ELF-1 (cell line): ENCODE measurements around the gene EML3.
"Not testable (repeated sequence)": the region's sequence is repeated elsewhere in the genome, so short reads cannot be mapped to it uniquely, and the experiment has no call there.

ENCODE experiments used
- DNase-seq: peaks from one replicate; pipeline ENCODE4 v3.0.0-alpha.2; 2016; ENCODE audit warnings: low read depth, low spot score

The EML3 gene

DNA sequence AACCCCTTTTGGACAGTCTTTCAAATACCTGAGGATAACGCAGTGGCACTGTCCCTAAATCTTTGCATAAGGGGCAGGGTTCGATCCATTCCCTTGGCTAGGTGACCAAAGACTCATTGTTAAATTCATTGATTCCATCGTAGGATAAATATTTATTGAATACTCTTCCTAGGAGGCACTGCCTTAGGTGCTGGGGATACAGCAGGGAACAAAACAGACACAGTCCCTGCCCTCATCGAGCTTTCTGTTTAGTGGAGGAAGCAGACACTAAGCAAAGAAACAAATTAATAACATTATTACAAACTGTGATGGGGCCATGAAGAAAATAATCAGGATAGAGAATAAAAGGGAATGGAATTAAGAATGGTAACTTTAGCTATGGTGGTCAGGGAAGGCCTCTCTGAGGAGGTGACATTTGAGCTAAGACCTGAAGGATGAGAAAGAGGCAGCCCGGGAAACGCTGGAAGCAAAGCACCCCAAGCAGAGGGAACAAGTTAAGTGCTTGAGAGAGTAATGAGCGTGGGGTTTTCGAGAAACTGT, 8.5 kb upstream of the EML3 start:
- DNase-seq, result no peak

DNA sequence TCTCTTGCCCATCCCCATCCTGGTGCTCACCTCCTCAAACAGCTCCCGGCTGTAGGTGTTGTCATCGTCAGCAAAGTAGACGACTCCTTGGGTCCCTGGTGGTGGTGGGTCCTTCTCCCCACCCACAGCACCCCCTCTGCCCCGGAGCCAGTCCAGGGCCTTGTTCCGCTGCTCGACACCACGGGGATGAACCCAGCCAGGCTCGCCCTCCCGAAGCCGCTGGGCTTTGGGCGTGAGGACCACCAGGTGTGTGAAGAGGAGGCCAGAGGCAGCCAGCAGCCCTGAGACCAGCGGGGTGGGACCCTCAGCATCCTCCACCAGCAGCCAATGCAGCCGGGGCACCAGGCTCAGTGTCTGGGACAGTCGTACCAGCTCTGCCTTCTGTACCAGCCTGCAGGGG, 4.4 kb upstream of the EML3 start:
- DNase-seq, result not testable (repeated sequence)

DNA sequence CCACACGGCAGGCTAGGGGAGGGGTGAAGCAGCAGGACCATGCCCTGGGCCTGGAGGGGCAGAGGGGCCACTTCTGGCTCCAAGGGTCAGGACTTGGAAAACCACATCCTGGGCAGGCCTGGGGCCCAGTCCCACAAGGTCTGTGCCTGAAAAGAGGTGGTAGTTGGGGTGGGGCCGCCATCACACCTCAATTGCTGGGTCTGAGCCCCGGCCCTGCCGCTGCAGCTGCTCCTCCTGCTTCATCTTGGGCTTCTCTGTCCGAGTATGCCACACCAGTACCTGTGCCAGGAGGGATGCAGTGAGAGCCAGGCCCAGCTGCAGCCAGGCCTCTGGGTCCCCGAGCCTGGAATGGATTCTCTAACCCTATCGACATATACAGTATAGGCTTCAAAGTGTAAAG, 2.9 kb upstream of the EML3 start:
- no peak for DNase-seq

DNA sequence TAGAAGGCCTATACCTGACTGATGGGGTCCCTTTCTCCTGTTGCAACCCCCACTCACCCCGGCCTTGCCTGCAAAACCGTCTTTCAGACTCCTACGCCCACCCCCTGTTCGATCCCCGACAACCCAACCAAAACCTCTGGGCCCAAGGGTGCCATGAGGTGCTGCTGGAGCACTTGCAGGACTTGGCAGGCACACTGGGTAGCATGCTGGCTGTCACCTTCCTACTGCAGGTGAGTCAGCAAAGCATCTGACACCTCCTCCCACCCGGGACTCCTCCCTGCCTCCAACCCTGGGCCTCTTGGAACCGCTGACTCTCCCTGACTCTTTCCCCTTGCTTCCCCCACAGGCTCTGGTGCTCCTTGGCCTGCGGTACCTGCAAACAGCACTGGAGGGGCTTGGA, 1.7 kb upstream of the EML3 start:
- no peak for DNase-seq

DNA sequence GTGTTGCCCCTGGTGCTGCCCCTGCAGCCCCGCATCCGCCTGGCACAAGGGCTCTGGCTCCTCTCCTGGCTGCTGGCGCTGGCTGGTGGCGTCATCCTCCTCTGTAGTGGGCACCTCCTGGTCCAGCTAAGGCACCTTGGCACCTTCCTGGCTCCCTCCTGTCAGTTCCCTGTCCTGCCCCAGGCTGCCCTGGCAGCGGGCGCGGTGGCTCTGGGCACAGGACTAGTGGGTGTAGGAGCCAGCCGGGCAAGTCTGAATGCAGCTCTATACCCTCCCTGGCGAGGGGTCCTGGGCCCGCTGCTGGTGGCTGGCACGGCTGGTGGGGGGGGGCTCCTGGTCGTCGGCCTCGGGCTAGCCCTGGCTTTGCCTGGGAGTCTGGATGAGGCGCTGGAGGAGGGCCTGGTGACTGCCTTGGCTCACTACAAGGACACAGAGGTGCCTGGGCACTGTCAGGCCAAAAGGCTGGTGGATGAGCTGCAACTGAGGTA, 760 bp upstream of the EML3 start:
- DNase-seq, result no peak

DNA sequence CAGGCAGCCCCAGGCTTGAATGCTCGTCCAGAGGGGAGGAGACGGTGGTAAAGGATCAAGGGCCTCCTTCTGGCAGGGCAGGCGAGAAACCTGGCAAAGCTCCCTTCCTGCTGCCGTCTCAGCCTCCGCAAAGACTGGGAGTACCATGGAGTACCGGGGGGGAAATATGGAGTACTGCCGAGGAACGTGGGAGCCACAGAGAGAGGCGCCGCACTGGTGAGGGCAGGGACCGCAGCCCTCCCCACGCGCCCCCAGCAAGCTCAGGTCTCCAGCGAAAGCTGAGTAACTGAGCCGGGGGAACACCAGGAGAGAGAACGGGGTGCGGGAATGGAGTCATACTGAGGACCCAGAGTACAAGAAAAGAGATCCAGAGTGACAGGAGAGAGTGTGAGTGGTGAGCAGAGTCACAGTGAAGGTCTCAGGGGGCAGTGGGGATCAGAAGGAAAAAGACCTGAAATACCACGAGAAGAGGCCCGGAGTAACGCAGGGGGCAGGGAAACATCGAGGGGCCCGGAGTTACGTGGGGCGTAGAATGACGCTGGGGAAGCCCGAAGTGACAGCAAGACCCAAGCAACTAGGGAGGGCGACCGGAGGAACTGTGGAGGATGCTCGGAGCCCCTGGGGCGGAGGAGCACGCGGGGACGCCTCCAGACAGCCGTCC, 740 bp downstream of the EML3 start:
- DNase-seq, result no peak

DNA sequence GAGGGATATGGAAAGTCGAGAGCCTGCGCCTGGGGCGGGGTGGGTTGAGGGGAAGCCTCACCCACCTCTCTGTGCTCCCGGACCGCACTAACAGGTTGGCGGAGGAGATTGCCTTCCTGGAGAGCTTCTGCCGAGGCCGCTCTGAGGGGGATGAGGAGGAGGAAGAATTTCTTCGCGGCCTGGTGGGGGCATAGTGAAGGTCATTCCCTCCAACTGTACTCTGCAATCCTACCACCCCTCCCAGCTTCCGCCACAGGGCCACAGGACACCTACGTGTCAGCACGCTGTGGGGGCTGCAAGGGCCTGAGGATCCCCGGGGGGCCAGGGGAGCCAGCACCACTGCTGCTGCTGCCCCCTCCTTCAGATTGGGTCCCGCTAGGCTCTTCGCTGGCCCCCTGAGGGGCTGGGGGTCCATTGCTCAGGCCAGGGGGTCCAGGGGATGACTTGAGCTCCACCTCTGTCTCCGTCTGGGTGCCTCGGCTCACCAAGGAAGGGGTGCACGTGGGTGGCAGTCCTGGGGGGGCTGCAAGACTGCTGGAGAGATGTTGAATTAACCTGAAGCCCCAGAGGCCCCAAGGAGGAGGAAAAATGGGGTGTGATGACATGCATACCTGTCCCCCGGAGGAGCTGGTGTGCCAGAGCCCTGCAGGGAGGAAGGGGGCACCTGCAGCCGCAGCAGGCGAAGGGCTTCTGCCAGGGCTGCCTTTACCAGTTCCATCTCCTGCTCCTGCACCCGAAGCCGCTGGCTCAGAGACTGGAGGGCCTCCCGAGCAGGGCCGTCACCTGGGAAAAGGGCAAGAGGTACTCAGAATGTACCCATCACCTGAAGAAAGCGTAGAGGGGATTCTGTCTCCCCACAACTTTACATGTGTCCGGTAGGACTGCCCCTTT, 1.5 kb downstream of the EML3 start:
- no peak for DNase-seq

DNA sequence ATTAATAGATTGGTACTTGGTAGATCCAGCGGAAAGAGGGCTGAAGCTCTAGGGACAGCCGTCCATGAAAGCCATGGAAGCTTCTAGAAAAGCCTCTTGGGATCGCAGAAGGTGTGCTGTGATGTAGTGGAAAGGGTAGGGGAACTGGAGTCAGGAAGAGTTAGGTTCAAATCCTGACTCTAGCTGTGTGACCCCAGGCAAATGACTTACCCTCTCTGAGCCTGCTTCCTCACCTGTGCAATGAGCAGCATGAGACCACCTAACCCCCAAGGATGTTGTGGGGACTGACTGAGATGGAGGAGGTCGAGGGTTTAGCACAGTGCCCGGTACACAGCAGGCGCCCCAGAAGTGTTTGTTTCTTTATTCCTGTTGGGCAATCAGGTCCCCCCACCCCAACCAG, 2.2 kb downstream of the EML3 start:
- DNase-seq, result no peak

DNA sequence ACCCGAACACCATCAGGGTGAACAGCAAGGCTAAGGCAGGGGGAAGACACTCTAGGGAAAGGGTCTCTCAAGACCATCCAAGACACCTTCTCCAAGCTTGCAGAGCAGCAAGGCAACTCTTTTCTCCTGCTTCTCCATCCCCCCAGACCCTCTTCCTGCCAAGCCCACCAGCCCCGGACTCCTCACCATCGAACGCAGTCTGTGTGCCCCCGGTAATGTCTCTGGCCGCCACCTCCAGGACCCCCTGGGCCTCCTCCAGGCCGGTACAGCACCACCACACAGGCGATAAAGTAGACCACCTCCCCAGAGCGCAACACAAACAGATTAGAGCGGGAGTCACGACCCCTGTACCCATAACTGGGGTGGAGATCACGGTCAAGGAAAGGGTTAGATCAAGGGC, 3.8 kb downstream of the EML3 start:
- no peak for DNase-seq

DNA sequence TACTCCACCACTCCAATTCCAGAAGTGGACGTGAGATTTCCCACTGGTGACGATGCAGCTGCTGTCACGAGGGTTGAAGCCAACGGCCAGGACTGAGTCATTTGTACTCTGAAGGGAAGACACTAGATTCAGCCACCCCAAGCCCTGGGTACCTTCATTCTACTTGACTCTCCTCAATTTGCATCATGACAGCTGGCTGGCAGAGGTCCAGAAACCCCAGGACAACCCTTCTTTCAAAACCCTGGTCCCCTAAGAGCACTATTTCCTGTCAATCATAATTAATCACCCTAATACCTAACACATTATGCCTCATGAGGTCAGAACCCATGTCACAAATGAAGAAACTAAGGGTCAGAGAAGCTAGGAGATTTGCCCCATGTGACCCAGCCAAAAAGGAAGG, 4.9 kb downstream of the EML3 start:
- no peak for DNase-seq

DNA sequence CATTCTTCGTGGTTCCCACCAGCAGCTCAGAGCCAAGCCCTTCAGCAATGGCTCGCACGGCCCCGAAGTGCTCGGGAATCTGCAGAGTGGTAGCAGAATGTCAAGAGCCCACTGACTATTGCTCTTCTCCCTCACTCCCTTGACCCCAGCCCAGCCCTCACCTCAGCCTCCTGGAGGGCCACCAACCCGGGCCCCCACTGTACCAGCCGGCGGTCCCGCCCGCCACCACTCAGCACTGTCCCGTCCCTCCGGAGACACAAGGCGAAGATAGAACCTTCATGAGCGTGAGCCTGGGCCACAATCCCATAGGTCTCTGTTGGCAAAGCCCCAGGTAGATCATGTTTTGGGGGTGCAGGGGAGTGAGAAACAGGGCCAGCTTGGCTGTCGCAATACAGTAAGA, 6.7 kb downstream of the EML3 start:
- no peak for DNase-seq

DNA sequence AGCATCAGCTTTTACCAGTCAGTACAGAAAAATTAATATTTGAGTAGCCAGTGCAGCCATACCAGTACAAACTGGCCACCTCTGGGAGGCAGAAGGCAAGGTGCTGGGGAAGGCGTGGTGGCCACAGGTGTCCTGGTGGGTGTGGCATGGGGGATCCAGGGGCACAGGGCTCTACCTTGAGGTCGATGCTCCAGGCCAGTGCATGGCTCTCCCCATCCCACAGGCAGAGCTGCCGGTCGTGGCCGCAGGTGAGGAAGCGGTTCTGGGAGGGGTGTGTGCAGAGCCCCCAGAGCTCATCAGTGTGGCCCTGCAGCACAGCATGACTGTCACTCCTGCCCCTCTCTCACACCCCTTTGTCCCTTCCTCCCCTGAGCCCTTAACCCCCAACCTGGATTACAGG, 7.1 kb downstream of the EML3 start:
- no peak for DNase-seq

DNA sequence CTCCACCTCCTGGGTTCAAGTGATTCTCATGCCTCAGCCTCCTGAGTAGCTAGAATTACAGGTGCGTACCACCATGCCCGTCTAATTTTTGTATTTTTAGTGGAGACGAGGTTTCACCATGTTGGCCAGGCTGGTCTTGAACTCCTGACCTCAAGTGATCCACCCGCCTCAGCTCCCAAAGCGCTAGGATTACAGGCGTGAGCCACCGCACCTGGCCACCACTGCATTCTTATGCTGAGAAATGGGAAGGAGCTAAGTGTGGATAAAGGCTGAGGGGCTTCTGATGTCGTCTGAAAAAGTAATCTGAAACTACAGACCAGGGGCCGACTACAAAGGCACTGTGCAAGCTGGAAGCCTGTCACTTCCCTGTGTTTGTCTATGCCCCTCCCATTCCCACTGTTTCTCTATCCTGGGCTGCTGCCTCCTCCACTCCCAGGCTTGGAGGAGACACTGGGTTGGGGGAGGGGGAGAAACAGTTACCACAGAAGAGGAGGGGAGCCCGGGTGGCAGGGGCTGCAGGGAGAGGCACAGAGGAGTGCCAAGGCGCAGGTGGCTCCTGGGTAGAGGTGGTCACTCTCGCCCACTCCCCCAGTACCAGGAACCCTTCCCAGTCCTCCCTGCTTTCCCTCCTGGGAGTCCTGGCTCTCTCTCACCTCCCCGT, 8.0 kb downstream of the EML3 start:
- DNase-seq, result peak; percentile 73

DNA sequence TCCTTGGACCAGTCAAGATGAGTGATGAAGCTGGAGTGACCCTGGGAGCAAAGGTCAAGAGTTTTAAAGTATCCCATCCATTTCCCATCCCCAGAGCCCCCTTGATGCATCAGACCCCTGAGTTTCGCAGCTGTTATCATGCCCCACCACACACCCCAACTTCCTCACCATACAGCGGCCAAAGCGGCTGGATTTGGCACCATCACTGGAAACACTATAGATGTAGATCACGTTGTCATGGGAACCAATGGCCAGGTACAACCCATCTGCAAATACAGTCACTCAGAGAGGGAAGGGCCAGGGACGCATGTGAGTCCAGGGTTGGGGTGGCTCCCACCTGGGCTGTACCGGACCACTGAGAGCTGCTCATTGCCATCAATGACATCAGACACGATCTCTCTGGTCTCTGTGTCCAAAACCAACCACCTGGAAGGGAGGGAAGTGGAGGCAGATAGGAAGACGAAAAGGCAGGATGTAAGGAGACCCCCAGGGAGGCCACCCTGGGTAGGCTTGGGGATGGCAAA, 8.7 kb downstream of the EML3 start:
- no peak for DNase-seq

DNA sequence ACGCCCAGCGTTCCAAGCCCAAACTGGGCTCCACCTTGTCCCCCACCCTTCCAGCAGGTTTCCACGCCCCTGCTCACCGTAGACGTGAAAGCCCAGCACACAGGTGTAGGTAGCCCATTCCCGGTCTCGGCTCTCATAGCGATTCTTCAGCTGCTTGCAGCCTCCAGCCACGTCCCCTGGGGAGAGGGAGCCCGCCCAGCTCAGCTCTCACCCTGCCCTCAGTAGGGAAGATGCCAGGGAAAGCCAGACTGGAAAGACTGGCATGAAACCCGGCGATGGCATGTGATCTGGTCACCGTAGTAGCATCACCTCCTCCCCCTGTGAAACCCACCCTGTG, 9.5 kb downstream of the EML3 start:
- DNase-seq, result no peak

DNA sequence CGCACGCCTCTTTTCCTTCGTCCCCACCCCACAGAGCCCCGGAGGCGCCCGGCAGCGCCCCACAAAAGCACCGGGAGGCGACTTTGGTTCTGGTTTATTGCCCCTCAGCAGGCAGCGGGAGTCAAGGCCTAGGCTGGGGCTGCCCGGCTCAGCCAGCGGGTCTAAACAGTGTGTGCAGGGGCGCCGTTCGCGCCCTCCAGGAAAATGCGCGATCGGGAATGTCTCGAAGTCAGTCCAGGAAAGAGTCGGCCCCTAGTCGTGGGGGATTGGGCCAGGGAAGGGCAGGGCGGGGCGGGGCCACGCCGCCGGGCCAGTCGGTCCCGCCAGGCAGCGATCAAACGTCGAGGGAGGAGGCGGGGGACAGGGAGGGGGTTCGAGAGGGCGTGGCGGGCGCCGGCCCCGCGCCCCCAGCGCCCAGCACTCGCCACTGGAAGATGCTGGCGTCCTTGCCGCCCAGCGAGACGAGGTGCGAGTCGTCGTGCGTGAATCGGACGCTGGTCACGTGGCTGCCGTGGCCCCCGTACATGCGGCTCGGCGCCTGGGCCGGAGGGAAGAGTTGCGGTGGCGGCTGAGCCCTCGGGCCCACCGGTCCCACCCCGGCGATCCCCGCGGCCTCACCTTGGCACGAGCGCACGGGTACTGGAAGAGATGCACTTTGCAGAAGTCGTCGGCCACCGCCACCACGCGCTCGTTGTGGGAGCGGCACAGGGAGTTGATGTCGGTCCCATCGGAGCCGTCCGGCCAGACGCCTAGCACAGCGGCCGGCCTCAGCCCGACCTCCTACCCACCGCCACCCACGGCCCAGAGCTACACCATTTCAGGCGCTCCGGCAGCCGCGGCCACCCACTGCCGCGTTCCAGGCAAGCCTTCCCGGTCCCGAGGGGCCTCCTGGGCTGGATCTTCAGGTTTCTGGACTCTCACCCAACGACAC, 10.2 kb downstream of the EML3 start:
- peak; percentile 69 for DNase-seq

DNA sequence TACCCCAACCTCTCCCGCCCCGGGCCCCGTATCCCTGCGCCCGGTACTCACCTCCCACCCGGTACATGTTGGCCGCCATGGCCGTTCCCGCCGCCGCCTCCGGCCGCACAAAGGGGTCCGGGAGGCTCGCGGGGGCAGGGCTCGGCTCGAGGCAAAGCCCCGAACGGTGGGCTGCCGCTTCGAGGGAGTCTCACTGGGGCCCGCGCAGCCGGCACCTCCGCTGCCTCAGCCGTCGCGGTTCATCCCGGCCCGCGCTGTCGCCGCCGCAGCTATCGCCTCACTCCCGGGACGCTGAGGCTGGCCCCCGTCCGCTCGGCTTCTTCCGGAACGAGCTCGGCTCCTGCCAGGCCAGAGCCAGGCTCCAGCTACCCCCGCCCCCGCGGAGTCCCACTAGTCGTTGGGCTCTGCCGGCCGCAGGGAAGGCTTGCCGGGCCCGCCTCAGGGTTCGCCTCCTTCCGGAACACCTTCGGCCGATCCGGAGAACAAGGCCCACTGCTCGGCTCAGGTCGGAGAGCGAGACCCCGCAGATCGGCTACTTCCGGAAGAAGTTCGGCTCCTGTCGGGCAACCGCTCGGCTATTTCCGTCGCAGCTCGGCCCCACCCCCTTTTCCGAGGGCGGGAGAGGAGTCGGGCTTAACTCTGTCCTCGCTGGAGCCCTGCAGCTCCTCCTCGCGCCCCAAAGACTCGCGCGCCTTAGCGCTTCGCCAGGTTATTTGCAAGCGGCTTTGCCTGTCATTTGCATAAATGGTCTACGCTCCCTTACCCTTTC, 11.0 kb downstream of the EML3 start, which contains the start of gene MTA2:
MTA2 (minus strand) TSS at position 494 of the 769 bp plus-strand sequence; CDS start at position 79, 415 bp downstream.
- DNase-seq, result peak; percentile 100

DNA sequence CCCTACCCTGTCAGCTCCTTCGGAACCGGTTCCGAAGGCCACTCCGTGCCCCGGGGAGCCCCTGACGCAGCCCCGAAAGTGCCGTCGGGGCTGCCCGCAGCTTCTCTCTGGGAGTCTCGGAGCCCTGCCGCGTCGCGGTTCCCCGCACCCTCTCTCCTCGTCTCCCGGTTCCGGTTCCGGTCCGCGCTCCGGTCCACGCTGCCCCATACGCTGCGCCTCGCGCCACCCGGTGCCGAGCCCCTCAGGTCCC, 11.5 kb downstream of the EML3 start:
- no peak for DNase-seq

DNA sequence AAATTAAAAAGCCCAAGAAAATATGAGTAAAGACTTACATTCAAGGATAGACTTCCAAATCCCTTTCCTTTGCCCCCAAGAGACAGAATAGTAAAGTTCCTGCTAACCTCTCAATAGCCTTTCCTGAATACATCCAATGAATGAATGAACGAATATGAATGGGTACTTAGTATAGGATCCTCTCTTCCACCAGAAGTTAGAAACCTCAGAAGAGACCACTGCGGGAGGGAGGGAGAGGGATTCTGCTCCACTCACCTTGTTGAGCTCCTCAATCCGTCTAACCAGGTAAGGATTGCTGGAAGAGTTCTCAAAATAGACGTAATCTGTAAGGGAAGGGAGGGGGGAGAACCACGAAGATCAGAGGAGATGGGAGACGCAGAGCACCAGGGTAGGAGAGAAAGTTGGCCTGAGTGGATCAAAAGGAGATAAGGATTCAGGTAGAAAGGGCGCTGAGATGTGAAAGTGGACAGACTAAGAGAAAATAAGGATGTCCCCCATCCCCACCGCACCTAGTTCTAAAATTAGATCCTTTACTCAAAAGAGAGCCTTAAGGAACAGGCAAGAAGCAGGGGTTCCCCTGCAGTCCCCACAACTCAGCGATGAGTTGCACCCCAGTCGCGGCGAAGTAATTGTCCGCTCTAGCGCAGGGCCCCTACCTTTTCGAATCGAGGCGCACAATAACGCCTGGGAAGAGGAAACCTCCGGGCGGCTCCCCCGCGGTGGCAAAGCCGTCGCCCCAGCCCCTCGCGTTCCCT, 12.0 kb downstream of the EML3 start:
- DNase-seq, result no peak

DNA sequence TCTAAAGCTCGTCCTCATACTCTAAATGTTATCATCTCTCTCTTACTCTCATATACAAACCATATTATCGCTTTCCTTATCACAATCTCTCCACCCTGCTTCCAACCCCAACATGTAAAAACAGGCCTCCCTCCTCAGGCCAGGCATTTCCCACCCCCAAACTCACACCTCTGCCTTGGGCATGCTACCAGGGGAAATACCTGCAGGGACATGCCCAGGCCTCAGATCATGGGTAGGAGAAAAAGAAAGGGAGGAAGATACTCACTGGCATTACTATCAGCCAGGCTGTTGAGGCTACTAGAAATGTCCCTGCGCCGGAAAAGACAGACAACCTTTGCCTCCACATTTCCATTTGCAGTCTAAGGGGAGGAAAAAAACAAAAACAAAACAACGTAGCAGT, 12.7 kb downstream of the EML3 start:
- DNase-seq, result no peak
